Body of pancreas (tissue), 4 donors: Measurements from ENCODE around the gene ADCY2.

ENCODE experiments used
- CTCF ChIP-seq, 7 experiments: fragments of 450-650 bp in 4 of 7; fragments of 200-600 bp in 3 of 7; sonication (generic) in 3 of 7; IDR thresholded peaks; one replicate each; pipeline ENCODE4 v1.5.1; 2016 to 2019; ENCODE audit warnings: antibody characterized with exemption in 7 of 7
- POLR2A ChIP-seq, 3 donors: fragments of 450-650 bp; IDR thresholded peaks; one replicate each; pipeline ENCODE4 v1.6.1; 2016; ENCODE audit warnings: antibody characterized with exemption in 3 of 3, mild to moderate bottlenecking in 2 of 3

DNA sequence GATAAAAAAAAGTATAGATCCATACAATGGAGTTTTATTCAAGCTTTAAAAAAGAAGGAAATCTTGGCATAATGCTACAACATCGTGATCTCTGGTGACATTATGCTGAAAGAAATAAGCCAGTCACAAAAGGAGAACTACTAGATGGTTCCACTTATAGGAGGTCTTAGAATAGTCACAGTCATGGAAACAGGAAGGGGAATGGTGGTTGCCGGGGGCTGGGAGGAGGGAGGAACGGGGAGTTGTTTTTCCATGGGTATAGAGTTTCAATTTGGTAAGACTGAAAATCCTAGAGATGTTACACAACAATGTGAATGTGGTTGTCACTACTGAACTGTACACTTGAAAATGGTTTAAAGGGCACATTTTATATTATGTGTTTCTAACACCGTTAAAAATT lies 360.5 kb downstream of the ADCY2 start:
- TF ChIP-seq CTCF (IDR thresholded peaks at IDR 0.05): no peak
- no peak for TF ChIP-seq POLR2A (IDR thresholded peaks at IDR 0.05)
